Activated T-helper 1 cell treated with anti-CD3 and anti-CD28 coated beads, Interleukin-2, amount 50 U/mL, for 16 hours (primary cell): ENCODE data around the gene KCNT1.
"Not testable (repeated sequence)": the region's sequence is repeated elsewhere in the genome, so short reads cannot be mapped to it uniquely, and the experiment has no call there.

Source experiments
- DNase-seq, 2 donors: peaks; one replicate each; pipeline ENCODE4 v3.0.0-alpha.2; 2020; ENCODE audit warnings: low read depth in 1 of 2, low spot score in 1 of 2

The KCNT1 gene

DNA sequence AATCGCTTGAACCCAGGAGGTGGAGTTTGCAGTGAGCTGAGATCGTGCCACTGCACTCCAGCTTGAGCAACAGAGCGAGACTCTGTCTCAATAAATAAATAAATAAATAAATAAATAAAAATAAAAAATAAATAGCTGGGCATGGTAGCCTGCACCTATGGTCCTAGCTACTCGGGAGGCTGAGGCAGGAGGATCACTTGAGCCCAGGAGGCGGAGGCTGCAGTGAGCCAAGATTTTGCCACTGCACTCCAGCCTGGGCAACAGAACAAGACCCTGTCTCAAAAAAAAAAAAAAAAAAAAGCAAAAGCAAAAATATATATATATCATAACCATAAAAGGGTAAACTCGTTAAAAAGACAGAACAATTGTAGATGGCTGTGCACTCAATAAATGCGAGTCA lies 29.2 kb upstream of the KCNT1 start:
- DNase-seq: not testable (repeated sequence)

- no peak for DNase-seq
Observed at GRCh38 chr9:135673941-135674340, 28.0 kb upstream of the KCNT1 start.

DNA sequence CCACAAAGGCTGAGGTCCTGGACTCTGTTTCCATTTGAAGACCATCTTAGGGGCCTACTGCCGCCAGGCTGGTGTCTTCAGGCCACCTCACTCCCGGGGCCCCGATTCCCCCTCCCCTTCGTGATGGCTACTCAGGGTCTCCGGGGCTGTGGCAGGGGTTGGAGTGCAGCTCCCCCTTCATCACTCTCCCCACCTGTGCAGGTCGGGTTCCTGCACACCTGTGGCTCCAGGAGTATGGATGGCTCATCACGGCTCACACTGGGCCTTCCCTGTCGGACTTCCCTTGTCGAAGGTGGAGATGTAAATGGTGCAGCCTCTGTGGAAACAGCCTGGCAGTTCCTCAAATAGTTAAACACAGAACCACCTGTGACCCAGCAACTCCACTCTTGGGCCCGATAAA lies 27.0 kb upstream of the KCNT1 start:
- no peak for DNase-seq

GRCh38 chr9:135676891-135677290 lies 25.1 kb upstream of the KCNT1 start:
- no peak for DNase-seq

DNA sequence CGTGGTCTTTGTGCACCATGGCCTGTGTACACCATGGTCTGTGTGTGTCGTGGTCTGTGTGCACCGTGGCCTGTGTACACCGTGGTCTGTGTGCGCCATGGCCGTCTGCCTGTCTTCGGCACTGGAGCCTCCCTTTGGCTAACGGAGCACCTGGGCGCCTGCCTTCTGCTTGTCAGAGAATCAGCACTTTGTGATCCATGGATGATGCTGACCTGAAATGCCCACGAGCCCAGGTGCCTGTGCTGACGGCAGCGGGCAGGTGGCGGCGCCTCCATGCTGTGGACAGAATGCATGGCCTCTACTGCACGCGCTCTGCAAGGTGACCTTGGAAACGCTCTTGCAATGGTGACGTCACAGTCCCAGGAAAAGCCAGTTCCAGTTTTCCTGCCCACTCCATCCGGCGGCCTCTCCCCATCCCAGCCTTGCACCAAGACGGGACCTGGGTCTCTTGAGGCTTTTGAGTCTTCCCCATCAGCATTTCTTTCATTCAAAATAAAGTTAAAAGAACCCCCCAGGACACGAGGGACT lies 24.3 kb upstream of the KCNT1 start:
- DNase-seq: no peak

DNA sequence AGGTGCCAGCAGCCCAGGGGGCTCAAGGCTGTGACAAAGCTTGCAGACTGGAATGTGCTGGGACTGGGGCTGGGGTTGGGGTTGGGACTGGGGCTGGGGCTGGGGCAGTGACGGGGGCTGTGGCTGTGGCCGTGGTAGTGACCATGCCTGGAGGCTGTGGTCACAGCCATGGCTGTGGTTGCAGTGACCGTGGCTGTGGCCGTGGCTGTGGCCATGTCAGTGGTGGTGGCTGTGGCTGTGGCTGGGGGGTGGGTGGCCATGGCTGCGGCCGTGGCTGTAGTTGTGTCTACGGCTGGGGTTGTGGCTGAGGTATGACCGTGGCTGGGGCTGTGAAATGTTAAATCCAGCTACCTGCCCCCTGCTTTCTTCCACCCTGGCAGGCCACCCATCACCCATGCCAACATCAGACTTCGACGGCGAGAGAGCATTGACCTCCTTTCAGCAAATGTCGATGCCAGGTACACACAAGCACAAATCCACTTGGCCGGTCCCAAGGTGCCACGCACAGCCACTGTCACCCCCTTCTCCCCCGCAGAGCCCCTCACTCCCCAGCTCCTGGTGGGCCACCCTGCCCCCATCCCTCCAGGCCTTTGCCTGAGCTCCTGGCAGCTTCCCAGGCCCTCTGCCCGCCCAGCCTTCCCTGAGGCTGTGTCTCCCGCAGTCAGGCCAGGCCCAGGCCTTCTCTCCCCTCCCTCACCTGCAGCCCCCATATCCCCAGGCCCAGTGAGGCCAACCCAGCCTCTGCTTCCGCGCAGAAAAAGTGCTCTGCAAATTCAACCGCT lies 23.6 kb upstream of the KCNT1 start:
- DNase-seq: no peak

GRCh38 chr9:135680056-135680455 lies 21.9 kb upstream of the KCNT1 start:
- no peak for DNase-seq

DNA sequence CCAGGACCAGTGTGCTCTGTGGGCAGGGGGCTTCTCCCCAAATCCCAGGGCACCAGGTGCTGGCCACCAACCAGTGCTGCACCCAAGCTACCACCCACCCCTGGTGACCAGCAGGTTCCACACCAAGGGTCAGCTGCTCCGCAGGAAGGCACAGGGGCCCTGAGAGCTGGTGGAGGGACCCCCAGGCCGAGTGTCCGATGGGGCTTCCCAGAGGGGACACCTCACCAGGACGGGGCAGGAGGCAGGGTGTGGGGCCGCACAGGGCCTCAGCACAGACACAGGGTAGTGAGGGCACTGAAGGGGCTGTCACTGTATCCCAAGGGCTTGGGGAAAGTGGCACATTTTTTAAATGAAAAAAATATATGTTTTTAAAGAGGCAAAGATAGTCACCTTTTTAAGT lies 20.8 kb upstream of the KCNT1 start:
- DNase-seq: no peak

DNA sequence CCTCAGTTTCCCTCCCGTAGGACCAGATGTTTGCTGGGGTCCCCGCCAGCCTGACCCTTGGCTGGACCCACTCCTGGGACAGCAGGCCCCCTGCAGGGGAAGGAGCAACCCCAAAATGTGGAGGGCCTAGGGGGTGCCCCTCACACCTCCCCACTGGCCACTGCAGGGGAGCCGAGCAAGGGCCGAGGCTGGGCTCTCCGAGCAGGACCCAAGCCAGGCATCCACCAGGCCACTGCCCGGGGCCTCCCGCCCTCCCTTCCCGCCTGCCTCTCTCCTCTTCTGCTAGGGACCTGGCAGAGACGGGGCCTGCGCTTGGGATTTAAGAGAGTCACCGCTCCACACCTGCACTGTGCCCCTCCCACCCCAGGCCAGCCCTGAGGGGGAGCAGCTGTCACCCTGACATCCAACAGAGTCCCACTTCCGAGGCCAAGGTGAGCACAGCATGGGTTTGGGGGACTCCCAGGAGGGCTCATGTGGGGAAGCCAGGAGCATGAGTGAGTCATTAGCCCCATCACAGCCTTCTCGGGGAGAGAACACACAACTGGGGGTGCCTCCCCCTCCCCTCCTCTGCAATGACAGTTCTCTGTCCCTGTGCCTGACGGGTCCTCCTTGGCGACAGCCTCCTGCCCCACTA lies 18.5 kb upstream of the KCNT1 start:
- no peak for DNase-seq

- DNase-seq: no peak
Observed at GRCh38 chr9:135684691-135685090, 17.3 kb upstream of the KCNT1 start.

DNA sequence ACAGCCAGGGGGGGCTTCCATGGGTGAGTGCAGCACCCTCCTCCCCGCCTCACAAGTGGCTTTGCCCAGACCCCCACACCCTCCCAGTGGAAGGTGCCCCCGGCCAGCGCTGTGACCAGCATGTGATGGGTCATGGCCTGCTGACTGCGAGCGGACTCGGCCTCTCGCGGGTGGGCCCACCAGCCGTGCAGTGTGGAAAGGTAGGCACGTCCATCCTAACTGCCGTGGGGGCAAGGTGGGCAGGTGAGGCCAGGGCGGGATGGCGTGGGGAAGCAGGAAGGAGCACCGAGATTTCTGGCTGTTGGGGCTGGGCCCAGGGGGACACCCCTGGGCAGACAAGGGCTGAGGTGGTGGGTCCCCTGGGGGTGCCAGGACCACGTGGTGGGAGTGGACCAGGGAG lies 14.8 kb upstream of the KCNT1 start:
- DNase-seq: no peak

GRCh38 chr9:135689011-135689410 lies 13.0 kb upstream of the KCNT1 start:
- no peak for DNase-seq

DNA sequence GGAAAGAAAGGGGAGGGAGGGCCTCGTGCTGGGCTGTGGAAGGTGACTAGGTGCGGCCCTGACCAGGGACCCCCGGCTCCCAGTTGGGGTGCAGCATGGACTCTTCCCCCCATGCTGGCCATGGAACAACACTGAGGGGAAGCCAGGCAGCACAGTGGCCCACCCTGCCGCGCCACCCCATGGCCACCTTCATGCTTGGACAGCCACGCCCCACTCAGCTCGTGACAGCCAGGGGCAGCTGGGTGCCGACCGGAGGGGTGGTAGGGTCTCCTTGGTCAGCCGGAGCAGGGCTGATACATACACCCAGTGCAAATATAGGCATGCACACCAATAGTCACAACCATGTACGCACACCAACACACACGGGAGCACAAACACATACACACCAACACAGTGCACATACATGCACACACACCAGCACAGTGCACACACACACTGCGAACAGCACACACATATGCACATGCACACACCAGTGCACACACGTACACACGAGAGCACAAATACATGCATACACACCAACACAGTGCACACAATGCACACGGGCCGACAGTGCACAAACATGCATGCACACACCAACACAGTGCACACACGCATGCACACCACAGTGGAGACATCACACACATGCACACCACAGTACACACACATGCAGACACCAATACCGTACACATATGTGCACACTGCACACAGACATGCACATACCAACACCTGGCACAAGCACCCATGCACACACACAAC lies 11.0 kb upstream of the KCNT1 start:
- DNase-seq: no peak

GRCh38 chr9:135692410-135692809 lies 9.6 kb upstream of the KCNT1 start:
- DNase-seq: no peak

DNA sequence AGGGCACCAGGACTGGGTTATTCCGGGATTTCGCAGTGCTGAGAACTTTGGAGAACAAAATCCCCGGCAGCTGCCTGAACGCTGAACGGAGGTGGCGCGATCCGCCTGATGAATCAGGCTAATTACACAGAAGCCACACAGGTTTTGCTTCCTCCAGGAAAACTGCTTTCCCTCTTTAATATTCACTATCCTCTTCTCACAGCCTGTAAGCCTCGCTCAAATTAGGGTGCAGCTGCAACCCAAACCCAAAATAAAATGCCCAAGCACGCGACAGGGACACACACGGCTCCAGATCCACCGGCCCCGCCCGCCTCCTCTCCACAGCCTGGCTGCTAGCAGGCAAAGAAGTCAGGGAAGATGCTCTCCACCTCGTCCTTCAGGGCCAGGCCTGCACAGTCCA lies 8.7 kb upstream of the KCNT1 start:
- no peak for DNase-seq

GRCh38 chr9:135693771-135694170 lies 8.2 kb upstream of the KCNT1 start:
- no peak for DNase-seq

DNA sequence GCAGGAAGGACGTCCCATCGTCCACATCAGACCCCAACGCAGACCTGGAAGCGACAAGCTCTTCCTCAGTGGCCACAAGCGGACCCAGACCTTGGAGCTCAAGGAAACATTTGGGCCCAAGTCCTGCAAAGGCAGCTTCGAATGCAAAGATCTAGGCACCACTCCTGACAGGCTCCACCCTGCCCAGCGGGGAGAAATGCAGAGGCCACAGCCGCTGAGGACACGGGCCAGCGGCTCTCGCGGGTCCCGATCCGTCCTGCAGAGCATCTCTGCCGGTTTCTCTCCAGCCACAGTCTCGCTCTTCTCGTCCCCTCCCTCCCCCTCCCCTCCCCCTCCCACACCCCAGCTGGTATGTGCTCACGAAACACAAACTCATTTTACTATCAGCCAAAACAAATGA lies 7.6 kb upstream of the KCNT1 start:
- no peak for DNase-seq

DNA sequence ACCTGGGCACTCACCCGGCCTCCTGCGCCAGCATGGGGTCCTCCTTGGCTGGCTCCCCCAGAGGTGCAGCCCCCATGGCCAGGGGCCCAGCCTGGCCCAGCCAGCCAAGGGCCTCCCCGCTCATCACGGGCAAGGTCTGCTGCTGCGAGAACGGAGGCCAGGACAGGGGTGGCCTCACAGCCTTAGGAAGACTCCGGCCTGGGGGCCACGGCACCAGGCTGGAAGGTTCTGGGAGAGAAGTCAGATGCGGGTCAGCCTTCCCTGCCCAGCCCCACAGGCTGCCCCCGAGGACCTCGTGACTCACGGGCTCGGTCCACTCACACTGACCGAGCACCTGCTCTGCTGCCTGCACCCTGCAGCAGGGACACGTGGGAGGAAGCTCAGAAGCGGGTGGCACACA lies 6.9 kb upstream of the KCNT1 start:
- DNase-seq: no peak

DNA sequence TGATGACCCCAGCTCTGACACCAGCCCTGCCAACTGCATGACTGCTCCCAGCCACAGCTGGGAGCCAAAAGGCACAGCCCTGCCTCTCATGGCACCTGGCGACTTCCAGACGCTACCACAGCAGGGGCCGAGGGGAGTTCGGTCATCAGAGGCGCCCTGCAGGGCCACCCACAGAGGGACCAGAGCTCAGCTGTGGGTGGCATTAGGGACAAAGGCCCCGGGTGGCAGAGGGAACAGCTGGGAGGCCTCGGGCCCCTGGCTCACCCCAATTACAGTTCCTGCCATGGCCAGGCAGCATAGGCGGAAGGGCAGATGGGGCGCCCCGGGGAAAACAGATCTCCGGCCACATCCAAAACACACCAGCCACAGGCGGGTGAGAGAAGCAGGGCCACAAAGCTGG lies 6.3 kb upstream of the KCNT1 start:
- DNase-seq: no peak

DNA sequence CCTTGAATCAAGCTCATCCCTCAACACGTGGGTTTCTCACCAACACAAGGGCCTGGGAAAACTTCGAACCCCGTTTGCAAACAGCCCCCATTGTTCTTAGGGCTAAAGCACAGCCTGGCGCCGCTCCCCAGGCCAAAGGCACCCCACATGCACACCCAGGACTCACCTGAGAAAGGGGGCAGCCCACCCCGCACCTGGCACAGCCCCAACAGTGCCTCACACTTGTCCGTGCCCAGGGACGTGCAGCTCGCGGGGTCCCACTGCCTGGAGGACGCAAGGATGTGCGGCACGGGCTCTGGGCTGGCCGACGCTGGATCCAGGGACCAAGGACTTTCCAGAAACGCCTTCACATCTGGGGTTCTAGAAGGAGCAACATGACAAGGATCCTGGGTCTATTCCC lies 5.5 kb upstream of the KCNT1 start:
- DNase-seq: no peak

DNA sequence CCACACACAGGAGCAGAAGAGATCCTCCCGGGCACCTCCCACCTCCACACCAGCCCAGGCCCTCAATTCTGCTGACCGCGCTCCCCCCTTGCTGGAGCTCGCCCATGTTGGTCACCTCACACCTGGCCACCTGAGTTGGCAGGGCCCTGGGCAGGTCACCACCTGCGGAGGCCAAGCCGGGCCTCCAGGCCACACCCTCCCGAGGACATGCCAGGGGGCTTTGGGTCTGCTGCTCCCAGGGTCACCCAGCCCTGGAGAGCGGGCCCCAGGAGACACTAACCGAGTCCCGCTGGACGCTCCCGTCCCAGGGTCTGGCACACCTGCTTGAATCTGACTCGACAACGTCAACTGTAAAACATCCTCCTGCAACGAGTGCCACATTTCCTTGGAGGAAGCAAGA lies 4.8 kb upstream of the KCNT1 start:
- no peak for DNase-seq

DNA sequence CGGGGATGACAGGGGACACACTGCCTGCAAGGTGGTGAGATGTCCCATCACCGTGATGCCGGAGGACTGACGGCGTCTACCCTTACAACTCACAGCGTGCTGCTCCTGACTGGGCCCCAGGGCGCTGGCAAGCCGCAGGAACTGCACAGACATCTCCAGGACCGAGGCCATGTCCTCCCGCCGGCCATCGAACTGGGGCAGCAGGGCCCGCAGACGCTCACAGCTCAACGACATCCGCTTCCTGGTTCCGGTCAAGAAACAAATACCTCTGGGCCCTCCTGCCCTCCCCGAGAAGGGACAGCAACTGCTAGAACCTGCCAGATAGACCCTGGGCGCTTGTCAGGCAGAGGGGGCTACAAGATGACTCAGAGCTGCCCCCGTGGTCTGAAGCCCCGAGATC lies 3.7 kb upstream of the KCNT1 start:
- DNase-seq: no peak
